ENCODE results near the gene DIAPH1.

DIAPH1 gene

DNA sequence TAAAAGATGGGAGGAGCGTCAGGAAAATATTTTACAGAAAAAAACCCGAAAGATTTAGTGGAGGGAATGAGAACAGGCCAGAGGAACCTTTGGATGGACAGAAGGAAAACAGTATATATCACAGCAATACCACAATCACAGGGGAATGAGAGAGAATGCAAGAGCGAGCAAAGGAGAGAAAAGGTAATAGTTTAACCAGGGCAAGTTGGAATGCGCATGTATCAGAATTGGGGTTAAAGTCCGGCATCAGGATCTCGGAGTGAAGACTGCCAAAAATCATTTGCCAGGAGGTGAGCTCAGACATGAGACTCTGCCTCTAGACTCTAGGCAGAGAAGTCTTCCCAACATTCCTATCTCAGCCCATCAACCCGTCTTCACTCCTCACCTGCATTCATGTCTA lies 93.1 kb downstream of the DIAPH1 start:
- TF ChIP-seq, protein P1, sequence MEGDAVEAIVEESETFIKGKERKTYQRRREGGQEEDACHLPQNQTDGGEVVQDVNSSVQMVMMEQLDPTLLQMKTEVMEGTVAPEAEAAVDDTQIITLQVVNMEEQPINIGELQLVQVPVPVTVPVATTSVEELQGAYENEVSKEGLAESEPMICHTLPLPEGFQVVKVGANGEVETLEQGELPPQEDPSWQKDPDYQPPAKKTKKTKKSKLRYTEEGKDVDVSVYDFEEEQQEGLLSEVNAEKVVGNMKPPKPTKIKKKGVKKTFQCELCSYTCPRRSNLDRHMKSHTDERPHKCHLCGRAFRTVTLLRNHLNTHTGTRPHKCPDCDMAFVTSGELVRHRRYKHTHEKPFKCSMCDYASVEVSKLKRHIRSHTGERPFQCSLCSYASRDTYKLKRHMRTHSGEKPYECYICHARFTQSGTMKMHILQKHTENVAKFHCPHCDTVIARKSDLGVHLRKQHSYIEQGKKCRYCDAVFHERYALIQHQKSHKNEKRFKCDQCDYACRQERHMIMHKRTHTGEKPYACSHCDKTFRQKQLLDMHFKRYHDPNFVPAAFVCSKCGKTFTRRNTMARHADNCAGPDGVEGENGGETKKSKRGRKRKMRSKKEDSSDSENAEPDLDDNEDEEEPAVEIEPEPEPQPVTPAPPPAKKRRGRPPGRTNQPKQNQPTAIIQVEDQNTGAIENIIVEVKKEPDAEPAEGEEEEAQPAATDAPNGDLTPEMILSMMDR (IDR thresholded peaks at IDR 0.05), result no peak
- TF ChIP-seq ZFX (IDR thresholded peaks at IDR 0.05; ENCODE audit: borderline replicate concordance), result no peak
- no peak overlapping the region for H3K27ac ChIP-seq

DNA sequence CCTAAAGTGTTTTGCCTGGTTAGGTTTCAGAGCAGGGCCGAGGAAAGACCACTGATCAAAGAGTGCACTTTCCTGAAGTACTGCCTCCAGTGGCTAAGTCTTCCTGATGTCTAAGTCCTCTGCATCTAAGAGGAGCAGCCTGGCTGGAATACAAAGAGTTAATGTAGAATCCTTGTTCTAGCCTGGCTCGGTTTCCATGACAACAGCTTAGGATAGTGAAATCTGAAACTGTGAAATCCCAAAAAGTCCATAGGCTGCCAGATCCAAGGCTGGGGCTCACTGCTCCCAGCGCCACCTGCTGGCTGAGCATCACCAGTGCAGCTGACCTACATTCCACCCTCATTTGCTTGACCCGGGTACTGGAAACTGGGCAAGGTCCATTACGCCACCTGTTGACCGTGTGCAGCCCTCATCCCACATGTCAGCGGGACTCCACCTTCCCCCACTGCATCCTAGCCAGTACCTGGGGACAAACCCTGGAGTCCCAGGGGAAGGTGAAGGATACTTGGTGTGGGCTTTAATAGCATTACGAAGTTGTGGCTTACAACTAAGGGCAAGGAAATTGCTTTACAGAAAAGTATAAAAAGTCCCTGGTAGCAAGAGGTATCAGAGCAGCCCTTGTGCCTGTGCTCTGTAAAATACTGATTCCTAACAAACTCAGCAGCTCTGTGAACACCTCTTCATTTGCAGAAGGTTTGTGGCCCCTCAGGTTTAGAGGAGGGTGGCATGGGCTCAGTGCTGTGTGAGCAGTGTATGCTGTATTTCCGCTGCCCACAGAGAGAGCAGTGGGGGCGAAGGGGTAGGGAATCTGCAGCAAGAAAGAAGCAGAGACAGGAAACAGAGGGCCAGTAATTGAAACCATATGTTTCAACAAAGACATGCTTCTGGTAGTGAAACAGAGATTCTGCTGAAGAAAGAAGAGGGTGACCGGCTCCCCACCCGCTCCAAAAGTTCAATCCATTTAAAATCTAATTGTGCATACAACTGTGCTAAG lies 93.9 kb downstream of the DIAPH1 start:
- no peak overlapping the region for H3K27ac ChIP-seq
- TF ChIP-seq, protein P1 (IDR thresholded peaks at IDR 0.05), result peak; percentile 100
- TF ChIP-seq ZFX (IDR thresholded peaks at IDR 0.05; ENCODE audit: borderline replicate concordance), result no peak

DNA sequence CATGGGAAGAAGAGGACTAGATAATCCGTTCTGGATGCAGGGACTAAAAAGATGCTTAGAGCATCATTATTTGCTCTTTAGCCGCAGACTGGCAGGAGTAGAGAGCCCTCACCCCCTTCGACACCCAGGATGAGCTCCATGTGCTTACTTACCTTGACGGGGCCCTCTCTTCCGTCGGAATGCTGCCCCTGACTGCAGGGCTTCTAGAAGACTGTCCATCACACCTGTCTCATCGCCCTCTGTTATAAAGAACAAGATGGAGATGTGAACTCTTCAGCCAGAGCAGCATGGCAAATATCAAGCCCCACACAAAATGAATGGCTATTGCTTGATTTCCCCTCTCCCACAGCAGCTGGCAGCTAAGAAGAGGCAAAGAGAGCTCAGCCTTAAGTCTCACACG lies 94.8 kb downstream of the DIAPH1 start:
- no peak overlapping the region for H3K27ac ChIP-seq
- TF ChIP-seq, protein P1 (IDR thresholded peaks at IDR 0.05), result no peak
- no peak for TF ChIP-seq ZFX (IDR thresholded peaks at IDR 0.05; ENCODE audit: borderline replicate concordance)

DNA sequence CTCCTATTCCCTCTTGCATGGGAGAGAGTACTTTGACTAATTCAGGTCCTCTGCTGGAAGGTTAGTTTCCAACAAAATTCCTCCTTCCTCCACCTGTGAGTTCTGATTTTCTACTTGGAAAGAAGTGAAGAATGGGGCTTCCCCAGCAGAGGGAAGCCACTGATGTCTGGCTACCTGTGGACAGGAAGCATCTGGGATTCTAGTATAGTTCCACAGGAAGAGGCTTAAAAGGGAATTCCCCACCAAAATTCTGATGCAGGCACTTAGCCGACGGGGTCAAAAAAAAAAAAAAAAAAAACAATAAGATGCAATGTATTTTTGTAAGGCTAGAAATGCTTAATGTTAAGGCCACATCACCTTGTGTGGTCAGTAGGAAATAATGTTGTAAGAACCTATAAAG lies 96.5 kb downstream of the DIAPH1 start:
- no peak for TF ChIP-seq ZFX (IDR thresholded peaks at IDR 0.05; ENCODE audit: borderline replicate concordance)
- TF ChIP-seq, protein P1 (IDR thresholded peaks at IDR 0.05), result no peak
- H3K27ac ChIP-seq, result no peak overlapping the region

DNA sequence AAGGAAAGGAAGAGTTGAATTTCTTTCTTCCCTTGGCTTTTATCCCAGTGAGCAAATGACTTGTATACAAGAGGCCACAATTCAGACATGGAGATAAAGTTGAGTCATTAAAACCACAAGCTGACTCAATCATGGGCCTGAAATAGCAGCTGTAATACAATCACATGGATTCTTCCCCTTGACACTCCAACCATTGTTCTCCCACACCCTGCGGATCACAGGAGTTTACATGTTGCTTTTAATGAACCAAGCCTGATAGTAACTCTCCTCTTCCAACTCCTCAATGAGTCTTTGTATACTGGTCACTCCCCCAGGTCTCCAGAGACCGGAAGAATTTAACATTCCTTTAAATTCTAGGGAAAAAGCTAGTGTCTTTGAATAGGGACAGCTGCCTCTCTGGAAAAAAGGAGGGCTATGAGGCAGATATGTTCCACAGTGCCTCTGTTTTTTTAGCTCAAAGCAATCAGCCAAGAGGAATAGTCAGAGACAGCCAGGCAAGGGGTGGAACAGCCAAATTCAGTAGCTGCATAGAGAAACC lies 97.5 kb downstream of the DIAPH1 start:
- TF ChIP-seq, protein P1 (IDR thresholded peaks at IDR 0.05), result no peak
- TF ChIP-seq ZFX (IDR thresholded peaks at IDR 0.05; ENCODE audit: borderline replicate concordance), result no peak
- H3K27ac ChIP-seq, result peak overlapping the region; percentile 23; the same call in 1 of the 2 replicates

DNA sequence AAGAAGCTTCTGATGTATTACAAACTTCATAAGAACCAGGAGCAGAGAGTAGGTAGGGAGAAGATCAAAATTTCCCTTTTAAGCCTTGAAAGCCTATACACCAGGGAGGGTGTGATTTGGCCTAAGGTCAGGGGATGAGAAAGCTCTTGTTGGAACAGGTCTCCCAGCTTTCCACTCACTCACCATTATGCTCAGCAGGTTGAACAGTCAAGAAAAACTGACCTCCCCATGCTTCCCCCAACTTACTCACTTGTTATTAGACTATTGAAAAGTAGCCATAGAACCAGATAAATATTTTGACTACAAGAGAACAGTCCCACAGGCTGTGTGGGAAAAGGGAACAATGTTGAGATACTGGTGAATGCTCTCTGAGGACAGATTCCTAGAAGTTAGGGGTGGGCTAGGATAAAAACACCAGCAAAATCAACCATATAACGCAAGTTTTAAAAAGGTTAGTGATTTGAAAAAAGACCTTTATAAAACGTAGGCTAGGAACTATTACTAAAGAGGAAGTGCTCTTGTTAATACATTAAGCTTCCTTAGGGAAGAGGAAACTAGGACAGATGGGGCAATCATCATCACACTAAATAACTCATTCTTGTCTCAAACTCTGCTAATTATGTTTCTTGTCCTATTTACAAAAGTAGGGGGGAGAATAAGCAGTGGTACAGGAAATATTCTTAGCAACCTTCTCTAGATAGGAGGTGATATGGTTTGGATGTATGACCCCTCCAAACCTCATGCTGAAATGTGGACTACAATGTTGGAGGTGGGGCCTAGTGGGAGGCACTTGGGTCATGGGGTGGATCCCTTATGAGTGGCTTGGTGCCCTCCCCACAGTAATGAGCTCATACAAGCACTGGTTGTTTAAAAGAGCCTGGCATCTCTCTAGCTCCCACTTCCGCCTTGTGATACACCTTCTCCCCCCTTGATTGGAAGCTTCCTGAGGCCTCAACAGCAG lies 98.9 kb downstream of the DIAPH1 start:
- no peak overlapping the region for H3K27ac ChIP-seq
- TF ChIP-seq, protein P1 (IDR thresholded peaks at IDR 0.05), result no peak
- no peak for TF ChIP-seq ZFX (IDR thresholded peaks at IDR 0.05; ENCODE audit: borderline replicate concordance)

Measured in 22Rv1 (cell line).